HCT116 (cell line): ENCODE measurements around the gene TJP2.

ENCODE experiments used
- CEBPB ChIP-seq: IDR thresholded peaks from 2 replicates; pipeline ENCODE4 v1.6.1; 2012; ENCODE audit warnings: low read depth
- EZH2 ChIP-seq: fragments of 200-600 bp; sonication (generic); IDR thresholded peaks from 2 replicates; pipeline ENCODE4 v1.6.1; 2017; ENCODE audit warnings: antibody characterized with exemption, mixed run types
- MAX ChIP-seq: IDR thresholded peaks from 2 replicates; pipeline ENCODE4 v1.6.1; 2012
- POLR2A ChIP-seq: IDR thresholded peaks from 2 replicates; pipeline ENCODE4 v1.7.0; 2011; ENCODE audit warnings: borderline replicate concordance; ENCODE audit not compliant: insufficient read depth, insufficient read length; ENCODE audit errors: extremely low read depth
- RAD21 ChIP-seq: IDR thresholded peaks from 2 replicates; pipeline ENCODE4 v1.6.1; 2012; ENCODE audit warnings: low read depth, mild to moderate bottlenecking
- REST ChIP-seq: IDR thresholded peaks from 2 replicates; pipeline ENCODE4 v1.6.1; 2012; ENCODE audit warnings: low read depth
- TF ChIP-seq, protein P1 (sequence below), 3 experiments: fragments of 200-600 bp in 1 of 3; sonication (generic) in 1 of 3; IDR thresholded peaks in 2 of 3; conservative IDR thresholded peaks in 1 of 3; 2 replicates each; pipeline ENCODE4 v1.5.1; 2012 to 2017; ENCODE audit warnings: low read depth in 2 of 3, low read length in 2 of 3, antibody characterized with exemption in 1 of 3, borderline replicate concordance in 1 of 3, control low read depth in 1 of 3, mild to moderate bottlenecking in 1 of 3, mixed read lengths in 1 of 3, mixed run types in 1 of 3, moderate library complexity in 1 of 3; ENCODE audit not compliant: insufficient read depth in 1 of 3

GRCh38 chr9:69222970-69223369, 48.9 kb downstream of the TJP2 start:
- TF ChIP-seq POLR2A = no peak
- TF ChIP-seq EZH2 = no peak
- TF ChIP-seq CEBPB = no peak
- TF ChIP-seq, protein P1, sequence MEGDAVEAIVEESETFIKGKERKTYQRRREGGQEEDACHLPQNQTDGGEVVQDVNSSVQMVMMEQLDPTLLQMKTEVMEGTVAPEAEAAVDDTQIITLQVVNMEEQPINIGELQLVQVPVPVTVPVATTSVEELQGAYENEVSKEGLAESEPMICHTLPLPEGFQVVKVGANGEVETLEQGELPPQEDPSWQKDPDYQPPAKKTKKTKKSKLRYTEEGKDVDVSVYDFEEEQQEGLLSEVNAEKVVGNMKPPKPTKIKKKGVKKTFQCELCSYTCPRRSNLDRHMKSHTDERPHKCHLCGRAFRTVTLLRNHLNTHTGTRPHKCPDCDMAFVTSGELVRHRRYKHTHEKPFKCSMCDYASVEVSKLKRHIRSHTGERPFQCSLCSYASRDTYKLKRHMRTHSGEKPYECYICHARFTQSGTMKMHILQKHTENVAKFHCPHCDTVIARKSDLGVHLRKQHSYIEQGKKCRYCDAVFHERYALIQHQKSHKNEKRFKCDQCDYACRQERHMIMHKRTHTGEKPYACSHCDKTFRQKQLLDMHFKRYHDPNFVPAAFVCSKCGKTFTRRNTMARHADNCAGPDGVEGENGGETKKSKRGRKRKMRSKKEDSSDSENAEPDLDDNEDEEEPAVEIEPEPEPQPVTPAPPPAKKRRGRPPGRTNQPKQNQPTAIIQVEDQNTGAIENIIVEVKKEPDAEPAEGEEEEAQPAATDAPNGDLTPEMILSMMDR (IDR thresholded peaks at IDR 0.05 in 2 of 3, conservative IDR thresholded peaks at IDR 0.05 in 1 of 3; ENCODE audit: borderline replicate concordance in 1 of 3, insufficient read depth in 1 of 3, low read depth in 2 of 3, low read length in 2 of 3) = no peak
- TF ChIP-seq RAD21 = no peak
- no peak for TF ChIP-seq MAX
- TF ChIP-seq REST = no peak
